ENCODE data around the gene C14orf180.
"Not testable (repeated sequence)": the region's sequence is repeated elsewhere in the genome, so short reads cannot be mapped to it uniquely, and the experiment has no call there.

Gene C14orf180

DNA sequence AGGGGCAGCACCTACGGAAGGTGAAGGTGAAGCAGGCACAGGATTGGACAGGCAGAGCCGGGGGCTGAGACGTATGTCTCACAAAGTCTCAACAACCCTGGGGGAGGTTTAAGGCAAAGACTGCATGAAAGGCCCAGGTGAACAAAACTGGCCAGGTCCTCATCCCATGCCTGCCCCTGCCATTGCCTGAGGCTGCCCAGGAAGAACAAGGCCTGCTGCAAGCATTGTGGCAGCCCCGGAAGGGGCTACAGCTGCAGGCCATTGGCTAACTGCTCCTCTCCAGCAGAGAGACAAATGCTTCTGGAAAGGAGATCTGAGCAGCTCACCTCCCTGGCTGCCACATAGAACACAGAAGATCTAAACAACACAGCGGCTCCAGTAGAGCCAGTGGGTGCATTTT, 45.4 kb downstream of the C14orf180 start:
- DNase-seq, result no peak

DNA sequence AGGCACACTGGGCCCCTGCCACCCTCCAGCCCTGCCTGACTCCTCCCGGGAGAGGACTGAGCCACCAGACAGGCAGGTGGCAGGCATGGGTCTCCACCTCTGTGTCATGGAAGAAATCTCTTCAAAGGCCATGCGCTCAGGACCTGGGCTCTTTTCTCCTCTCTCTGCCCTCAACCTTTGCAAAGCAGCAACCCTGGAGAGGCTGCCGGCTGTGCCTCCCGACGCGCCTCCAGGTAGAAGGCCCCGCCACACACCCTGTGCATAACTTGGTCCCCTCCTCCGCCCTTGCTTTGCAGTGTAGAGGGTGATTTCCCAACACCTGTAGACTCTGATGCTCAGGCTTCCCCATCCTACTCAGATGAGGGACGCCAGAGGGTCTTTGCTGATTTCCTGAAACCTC, 53.2 kb downstream of the C14orf180 start:
- no peak for DNase-seq

DNA sequence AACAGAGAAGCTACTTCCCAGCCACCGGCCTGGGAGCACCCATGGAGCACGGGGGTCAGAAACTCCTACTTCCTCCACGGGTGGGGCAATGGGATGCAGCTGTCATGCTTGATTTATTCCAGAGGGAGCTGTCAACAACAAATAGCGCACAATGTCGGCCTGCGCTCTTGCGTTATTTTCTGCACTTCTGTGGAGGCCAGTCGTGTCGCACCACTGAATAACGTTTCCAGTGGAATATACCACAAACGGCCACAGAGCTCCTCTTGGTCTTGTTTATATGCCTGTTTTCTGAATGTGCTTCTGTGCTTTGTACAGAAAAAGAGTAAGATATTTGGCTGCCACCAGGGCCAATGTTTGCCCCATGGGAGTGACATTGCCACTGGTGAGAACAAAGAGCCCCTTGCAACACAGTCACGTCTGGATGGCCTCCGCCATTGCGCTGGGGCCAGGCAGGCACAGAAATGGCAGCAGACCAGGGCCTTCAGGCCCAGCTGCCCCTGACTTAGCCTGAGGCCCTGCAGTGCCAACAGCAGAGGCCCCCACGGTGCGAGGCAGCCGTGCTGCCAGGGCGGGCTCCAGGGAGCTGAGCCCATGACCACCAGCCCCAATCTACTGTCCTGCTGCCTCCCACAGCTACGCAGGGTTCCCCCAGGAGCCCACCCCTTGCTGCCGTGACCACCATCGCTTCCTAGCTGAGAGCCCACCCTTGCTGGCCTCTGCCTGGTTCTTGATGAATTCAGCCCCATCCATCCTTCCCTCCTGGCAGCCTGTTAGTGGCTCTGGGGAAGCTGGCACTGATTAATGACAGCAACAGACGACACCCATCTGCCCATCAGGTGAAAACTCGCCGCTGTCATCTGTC, 53.9 kb downstream of the C14orf180 start:
- no peak for DNase-seq

DNA sequence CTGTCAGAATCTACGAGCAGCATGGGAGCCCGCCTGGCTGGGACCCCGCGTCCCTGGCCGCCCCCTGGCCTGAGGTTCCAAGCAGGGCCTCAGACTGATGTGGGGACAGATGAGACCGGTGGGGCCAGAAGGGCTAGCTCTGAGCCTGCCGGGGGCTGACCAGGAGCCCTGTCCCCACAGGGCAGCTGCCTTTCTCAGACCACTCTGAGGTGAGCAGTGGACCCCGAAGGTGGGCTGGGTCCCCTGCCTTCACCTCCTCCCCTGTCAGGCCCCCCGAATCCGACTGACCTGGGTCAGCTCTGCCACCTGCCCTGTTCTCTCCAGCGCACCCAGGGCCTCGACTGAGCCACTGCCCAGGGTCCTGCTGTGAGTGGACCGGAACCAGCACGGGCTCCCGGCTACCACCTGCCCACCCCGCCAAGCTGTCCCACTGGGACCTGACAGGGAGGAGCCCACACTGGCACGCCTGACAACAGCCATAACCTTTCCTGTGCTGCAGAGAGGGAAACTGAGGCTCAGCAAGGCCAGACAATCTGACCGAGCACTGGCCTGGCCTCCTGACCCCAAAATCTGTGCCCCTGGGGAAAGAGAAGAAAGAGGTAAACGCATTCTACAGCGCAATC, 54.7 kb downstream of the C14orf180 start:
- no peak for DNase-seq

DNA sequence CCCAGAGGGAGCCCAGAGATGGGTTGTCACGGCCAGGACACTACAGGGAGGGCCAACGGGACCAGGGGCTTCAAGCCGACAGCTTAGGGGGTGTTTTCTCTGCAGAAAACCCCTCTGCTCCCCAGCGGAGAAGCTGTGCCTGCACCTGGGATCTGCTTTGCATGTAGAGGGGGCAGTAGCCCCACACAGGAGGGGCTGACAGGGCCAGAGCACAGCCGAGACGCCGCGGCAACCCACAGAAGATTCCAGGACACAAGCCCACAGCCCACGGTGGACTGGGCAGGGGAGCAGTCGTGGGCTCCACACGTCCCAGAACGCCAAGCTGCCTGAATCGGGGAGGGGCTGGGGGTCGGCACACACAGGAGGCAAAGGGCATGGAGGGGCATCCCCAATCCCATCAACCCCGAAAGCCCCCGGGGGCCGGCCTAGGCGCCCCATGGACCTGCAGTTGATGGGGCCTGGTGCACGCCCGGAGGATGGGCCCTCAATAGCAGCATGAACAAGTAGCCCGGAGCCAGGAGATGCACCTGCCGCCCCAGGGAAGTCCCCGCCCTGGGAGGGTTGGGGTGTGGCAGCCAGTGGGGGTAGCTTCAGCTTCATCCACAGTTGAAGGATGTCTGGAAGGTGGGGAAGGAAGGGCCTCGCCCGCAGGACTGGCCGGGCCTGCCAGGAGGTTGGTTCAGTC, 55.5 kb downstream of the C14orf180 start:
- no peak for DNase-seq

DNA sequence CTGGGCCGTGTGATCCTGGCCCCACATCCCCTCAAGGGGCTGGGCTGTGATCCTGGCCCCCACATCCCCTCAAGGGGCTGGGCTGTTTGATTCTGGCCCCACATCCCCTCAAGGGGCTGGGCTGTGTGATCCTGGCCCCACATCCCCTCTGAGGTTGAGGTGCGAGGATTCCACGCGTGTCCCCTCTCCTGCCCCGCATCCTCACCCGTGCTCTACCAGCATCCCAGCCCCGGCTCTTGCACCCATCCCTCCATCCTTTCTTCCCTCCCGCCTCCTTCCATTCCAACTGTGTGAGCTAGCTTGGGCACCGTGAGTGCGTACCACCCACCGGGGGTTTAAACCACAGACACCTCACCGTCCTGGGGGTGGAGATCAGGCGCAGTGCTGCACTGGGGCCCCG, 56.2 kb downstream of the C14orf180 start:
- no peak for DNase-seq

DNA sequence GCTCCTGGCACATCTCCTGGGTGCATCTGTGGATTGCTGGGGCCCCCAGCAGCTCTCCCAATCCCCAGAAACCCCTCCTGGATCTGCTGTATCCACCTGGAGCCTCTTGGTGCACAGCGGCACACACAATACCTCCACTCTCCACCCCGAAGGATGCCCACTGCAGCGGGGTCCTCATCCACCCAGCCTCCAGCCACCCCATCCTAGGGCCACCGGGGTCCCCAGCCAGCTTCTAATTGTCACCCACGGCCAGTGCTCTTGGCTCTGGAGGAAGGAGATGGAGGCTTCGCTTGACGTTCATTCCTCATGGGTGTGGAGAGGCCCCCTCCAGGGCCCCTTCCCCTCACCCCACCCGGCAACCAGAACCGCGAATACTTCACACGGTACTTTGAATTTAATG, 56.6 kb downstream of the C14orf180 start:
- no peak for DNase-seq

DNA sequence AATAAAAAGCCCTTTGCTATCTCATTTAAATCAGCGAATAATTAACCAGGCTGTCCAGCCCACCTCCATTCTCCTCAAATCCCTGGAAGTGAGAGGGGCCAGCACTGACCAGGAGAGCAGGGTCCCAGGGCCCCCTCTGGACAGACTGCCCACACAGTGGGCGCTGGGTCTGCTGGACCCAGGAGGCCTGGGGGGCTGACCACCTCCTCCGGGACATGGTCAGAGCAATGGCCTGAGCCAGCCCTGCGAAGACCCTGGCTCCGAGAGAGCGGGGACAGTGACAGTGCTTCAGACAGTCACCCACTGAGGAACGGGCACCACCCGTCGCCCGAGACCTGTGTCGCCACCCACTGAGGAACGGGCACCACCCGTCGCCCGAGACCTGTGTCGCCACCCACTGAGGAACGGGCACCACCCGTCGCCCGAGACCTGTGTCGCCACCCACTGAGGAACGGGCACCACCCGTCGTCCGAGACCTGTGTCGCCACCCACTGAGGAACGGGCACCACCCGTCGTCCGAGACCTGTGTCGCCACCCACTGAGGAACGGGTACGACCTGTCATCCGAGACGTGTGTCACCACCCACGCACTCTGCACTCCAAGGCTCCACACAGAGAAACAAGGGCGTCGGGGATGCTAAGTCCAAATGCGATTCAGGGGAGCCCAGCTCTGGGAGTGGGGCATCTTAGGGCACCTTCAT, 57.4 kb downstream of the C14orf180 start:
- DNase-seq, result not testable (repeated sequence)

DNA sequence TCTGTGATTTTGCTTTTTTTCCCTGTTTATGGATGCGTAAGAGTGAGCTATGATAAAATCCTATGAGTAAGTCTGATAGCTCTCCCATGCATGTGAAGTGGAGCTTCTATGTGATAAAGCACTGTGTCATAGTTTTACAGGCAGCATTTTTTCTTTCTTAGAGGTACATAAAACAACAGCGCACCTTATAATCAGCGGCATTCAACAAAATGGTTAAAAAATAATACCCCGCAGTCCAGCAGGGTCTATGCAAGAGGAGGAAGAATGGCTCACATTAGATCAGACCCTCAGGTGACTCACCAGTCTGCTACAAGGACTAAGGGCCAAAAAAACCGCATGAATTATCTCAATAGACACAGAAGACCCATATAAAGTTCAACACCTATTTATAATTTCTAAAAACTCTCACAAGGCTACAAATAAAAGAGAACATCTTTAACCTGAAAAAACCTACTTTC, 58.0 kb downstream of the C14orf180 start:
- no peak for DNase-seq

DNA sequence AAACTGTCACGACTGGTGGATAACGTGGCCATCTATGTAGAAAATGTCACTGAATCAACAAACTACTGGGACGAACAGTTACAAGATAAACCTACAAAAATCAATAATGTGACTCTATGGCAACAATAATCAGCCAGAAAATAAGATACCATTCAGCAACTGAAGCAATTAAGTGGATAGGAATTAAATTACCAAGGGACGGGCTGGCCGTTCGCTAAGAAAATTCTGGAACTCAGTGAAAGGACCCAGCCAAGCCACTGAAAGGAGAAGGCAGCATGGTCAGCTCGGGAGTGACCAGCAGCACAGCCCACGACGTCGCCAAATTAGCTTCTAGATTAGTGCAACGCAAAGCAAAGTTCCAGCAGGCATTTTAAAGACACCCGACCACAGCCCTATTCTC, 58.6 kb downstream of the C14orf180 start:
- no peak for DNase-seq

DNA sequence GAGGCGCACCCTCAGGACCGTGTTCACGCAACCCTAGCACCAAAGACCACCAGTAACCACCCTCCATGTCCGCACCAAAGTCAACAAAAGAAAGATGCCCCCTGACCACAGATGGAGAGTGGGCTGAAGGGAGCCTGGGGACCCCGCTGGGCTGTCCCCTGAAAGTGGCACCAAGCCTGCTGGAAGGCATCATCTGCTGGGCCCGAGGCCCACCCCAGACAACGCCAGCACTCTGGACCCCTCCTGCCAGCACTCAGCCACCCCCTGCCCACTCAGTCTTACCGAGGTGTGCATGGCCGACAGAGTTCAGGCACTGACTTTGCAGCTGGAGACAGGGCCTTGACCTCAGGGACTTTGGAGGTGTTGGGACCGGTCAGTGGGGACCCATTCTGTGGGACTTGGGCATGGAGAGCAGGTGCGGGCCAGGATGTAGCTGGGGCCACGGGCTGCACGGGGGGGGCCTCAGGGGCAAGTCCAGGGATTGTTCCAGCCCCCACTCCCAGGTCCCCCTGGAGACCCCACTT, 59.4 kb downstream of the C14orf180 start:
- DNase-seq, result no peak

DNA sequence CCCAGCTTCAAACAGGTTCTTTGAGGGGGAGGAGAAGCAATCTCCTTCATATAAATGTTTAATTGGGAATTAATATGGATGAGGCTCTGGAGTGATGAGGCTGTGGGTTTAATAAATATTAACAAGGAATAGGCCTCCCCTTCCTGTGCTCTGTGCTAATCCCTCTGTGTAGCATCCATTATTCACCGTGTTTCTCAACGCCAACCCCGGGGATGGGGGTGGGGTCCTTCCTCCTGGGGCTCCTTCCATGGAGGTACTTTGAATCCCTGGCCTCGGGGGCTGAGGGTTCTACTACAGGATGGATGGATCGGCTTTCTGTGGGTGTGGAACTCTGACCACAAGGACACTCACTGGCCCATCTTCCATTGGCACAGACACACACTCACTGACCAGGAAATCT, 59.9 kb downstream of the C14orf180 start:
- no peak for DNase-seq
